ENCODE data around the gene CXCL10. TPM values are rescaled to one million over a fixed set of nuclear protein-coding genes. Genes with fewer than 3 reads are reported as not detected.

The CXCL10 gene
- total RNA-seq, 1 donor from 2014 or later: 0.13 TPM

GRCh38 chr4:75992462-75992861, 30.8 kb downstream of the CXCL10 start:
- DNase-seq (ENCODE audit: low read depth in 2 of 2): no peak

- DNase-seq (ENCODE audit: low read depth in 2 of 2): peak in 1 of 2 donors; percentile 38
Measured at GRCh38 chr4:75989846-75990528, 33.3 kb downstream of the CXCL10 start.

DNA sequence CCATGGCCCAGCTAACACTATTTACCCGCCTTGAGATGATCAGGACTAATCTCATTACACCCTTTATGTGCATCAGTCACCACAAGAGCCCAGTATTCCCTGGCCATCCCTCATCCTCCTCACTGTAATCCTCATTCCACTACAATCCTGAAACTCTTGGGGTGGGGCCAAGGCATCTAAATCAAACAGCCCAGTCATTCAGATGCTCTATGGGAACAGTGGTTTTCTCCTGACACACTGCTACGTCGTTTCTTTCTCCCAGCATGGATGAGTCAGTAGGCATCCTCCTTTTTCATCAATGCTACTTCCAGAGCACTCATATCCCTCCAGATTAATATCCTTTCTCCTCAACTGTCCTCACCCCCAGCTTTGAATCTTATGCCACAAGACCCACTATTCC, 38.2 kb downstream of the CXCL10 start:
- no peak for DNase-seq (ENCODE audit: low read depth in 2 of 2)

DNA sequence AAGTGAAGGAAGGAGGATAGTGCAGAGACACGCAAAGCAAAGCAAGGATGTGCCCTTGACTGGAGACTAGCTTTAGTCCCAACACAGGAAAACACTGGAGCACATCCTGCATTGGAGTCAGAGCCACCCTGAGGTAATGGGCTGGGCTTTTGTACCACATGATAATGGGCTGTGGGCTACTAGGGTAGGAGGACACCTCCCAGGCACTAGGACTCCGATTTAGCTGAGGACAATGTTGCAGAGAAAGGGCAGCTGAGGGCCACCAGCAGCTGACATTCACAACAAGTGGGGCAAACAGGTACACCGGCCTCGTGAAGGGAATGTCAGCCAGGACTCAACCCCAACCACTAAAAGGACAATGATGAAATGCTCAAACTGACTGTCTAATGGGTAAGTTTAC, 42.7 kb downstream of the CXCL10 start:
- no peak for DNase-seq (ENCODE audit: low read depth in 2 of 2)

GRCh38 chr4:75976177-75976576, 47.1 kb downstream of the CXCL10 start:
- no peak for DNase-seq (ENCODE audit: low read depth in 2 of 2)

DNA sequence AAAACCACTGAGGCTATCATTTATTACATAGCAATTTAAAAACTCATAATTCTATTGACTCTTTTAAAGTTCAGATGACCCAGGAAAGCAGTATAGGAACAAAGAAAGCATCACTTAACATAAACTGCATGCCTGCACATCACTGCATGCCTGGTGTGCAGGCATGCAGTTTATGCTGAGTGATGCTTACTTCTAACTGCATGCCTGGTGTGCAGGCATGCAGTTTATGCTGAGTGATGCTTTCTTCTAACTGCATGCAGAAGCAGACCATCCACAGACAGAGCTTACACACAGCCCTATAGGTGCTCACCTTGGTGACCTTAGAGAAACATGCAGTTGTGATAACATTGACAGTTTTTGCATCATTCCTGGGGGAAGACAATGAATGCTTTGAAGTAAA, 49.5 kb downstream of the CXCL10 start:
- DNase-seq (ENCODE audit: low read depth in 2 of 2): no peak

Other genes starting within 250 kb of the CXCL10 start
- under 0.01 TPM in 1 of 2 replicates, not detected in the other for gene PPEF2, start 121.0 kb downstream of the CXCL10 start, total RNA-seq
- 21.1 and 26.3 TPM in 2 replicates for gene NAAA, start 82.5 kb downstream of the CXCL10 start, total RNA-seq
- gene SDAD1, start 32.6 kb downstream of the CXCL10 start, total RNA-seq: 16.8 and 23.5 TPM in 2 replicates
- gene CXCL9, start 16.0 kb downstream of the CXCL10 start, total RNA-seq: not detected in 2 replicates
- 0.26 and 0.51 TPM in 2 replicates for gene CXCL11, start 12.6 kb upstream of the CXCL10 start, total RNA-seq
- gene ART3, start 51.2 kb upstream of the CXCL10 start, total RNA-seq: not detected in 2 replicates
- 43.4 and 51.9 TPM in 2 replicates for gene NUP54, start 124.9 kb upstream of the CXCL10 start, total RNA-seq
- gene SCARB2, start 190.3 kb upstream of the CXCL10 start, total RNA-seq: 156 and 183 TPM in 2 replicates
- gene FAM47E, start 228.2 kb upstream of the CXCL10 start, total RNA-seq: 0.13 and 0.26 TPM in 2 replicates

Data from dermis microvascular lymphatic vessel endothelial cell (primary cell).